GM04503 (cell line): Measurements from ENCODE around the gene CNTNAP2.

Experiments used
- DNase-seq: peaks from one replicate; pipeline ENCODE4 v3.0.0-alpha.2; 2012; ENCODE audit warnings: low read depth

CNTNAP2 gene

DNA sequence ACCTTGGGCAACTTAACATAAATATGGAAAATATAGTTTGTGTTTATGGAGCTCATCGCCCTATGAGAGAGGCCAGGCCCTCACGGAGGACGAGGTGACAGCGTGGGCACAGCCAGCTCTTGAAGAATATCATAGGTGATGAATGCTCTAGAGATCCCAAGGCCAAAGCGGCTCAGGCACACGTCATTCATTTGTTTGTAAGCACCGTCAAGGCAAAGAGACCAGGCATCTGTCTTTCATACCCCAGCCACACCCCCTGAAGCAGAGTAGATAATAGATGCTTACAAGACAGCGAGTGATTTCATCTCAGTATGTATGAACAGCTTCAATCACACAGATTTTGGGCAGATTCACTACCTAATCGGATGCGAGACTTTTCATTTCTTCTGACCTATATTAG lies 2231.9 kb downstream of the CNTNAP2 start:
- DNase-seq = no peak

DNA sequence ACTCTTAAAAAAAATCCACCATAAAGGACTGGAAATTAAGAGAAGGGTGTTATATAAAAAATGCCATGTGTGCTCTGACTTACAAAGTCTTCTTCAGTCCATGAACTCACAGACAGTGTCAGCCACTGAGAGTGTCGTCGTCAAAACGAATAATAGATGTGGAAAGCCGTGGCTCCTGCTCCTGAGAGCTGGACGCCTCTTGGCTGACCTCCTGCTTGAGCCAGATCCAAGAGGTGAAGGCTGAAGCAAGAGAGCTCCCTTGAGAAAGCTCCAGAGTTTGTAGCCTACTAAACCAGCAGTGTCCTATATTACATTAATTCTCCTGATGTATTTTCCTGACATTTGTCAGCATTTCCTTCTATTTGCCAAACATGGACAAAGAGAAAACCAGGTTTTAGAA lies 2239.7 kb downstream of the CNTNAP2 start:
- no peak for DNase-seq

DNA sequence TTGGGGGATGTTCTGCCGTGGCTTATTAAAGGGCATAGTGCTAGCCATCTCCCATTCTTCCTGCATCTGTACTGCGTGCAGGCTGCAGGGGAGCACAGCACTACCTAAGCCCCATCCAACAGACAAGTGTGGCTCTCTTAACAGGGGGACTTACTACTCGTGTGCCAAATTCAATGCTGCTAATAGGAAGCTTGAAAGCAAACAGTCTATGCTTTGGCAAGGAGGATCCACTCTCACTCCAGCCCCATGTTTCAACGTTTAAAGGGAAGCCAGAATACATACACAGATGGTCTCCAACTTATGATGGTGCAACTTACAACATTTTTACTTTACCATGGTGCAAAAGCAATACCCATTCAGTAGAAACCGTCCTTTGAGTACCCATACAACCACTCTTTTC lies 2245.9 kb downstream of the CNTNAP2 start:
- no peak for DNase-seq

DNA sequence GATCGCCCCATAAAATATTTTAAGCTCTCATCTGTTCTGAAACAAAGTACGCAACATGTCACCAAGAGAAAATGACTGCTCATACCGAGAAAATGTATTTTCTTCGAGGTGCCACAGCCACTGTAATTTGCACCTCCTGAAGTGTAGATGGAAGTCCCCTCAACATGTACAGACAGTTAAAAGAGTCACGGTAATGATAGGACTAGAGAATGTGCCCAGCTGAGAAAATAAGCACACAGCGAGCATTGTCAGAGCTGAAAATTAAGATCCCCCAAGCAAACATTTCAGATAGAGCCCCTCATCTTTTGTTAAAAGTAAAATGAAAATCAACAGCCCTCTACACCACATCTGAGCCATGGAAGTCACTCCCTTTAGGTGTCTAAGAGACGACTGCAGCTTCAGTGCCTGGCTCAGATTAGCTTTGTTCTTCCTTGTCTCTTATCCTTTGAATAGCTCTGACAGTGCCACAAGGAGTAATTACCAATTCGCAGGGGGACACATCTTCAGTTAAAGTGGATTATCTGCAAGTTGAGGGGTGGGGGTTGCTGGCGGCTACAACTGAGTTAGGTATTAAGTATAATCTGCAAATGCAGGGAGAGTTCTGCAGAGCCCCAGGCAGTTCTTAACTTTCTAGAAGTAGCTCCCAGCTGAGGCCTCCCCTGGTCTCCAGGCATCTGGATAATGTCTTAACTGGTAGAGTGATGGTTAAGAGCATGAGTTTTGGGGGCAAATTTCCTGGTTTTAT lies 2251.3 kb downstream of the CNTNAP2 start:
- no peak for DNase-seq

DNA sequence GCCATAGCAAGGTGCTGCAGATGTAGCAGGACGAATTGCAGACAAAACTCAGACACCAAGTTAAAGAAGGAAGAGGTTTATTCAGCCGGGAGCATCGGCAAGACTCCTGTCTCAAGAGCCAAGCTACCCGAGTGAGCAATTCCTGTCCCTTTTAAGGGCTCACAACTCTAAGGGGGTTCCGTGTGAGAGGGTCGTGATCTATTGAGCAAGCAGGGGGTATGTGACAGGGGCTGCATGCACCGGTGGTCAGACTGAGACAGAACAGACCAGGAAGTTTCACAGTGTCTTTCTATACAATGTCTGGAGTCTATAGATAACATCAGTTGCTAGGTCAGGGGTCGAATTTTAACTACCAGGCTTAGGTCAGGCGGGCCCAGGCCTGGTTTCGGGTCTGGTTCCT lies 2252.0 kb downstream of the CNTNAP2 start:
- DNase-seq = no peak

DNA sequence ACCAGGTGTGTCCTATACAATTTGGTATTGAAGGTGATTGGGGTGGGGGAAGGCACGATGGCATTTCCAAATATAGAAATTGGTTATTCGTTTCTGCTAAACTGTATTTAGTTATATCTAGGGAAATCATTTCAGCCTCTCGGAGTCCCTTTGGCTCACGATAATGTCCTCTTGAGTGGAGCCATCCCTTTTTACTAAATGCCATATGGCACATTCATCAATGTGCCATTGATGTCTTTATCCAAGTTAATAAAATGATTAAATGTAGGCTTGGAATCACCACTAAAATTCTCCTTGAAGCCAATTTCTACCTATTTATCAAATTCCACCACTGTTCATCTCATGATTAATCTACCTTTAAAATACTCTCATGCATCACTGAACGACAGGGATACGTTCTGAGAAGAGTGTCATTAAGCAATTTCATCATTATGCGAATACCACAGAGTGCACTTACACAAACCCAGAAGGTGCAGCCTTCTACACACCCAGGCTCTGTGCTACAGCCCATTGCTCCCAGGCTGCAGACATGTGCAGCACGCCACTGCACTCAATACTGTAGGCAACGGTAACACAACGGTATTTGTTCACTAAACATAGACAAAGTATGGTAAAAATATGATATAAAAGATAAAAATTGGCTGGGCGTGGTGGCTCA lies 2254.8 kb downstream of the CNTNAP2 start:
- DNase-seq = no peak

DNA sequence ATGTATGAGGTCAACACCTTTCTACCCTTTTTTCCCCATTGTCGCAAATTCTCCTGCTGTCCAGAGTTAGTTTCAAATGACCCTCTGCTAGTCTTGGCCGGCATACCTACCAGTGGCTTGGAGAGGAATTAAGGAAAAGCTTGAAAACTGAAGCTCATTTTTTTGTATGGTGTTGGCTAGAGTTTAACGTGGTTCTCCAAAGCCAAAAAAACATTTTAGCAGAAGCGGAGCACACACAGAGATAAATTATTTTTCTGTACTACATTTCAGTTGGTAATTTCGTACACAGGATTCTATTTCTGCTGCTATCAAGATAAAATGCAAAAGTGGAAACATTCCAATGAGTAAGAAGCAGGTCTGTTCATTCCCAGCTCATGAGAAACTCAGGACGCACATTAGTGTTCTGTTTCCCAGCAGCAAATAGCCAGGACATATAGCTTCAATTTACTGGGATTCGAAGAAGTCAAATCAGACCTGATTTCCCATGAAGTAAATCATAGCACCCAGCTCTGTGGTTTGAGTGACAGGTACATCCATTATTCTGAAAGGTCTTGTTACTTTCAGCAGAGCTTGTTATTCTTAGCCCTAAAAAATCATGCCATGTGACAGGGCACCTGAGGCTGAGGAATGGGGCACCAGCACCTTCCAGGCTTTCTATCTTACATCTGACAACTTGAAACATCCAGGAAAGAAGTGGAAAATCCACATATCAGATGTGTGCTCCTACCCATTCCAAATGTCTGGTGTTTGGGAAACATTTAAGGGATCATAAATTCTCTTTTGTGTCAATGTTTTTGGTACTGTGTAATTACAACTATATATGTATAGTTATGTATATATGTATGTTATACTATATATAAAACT lies 2258.0 kb downstream of the CNTNAP2 start:
- no peak for DNase-seq

DNA sequence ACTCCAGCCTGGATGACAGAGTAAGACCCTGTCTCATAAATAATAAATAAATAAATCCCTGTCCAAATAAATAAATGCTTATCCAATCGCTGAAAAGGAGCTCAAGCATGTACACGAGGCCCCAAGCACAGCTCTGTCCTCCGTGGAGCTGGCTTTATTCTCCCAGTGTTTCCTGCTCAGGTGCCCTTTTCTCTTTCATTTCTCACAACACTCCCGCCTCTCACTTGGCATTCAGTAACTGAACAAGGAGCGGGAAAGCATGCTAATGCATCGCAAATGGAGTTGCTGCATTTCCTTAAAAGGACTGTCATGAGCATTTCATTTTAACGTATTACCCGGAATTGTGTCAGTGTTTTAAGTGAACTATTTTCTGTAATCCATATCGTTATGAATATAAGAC lies 2263.1 kb downstream of the CNTNAP2 start:
- DNase-seq = no peak

DNA sequence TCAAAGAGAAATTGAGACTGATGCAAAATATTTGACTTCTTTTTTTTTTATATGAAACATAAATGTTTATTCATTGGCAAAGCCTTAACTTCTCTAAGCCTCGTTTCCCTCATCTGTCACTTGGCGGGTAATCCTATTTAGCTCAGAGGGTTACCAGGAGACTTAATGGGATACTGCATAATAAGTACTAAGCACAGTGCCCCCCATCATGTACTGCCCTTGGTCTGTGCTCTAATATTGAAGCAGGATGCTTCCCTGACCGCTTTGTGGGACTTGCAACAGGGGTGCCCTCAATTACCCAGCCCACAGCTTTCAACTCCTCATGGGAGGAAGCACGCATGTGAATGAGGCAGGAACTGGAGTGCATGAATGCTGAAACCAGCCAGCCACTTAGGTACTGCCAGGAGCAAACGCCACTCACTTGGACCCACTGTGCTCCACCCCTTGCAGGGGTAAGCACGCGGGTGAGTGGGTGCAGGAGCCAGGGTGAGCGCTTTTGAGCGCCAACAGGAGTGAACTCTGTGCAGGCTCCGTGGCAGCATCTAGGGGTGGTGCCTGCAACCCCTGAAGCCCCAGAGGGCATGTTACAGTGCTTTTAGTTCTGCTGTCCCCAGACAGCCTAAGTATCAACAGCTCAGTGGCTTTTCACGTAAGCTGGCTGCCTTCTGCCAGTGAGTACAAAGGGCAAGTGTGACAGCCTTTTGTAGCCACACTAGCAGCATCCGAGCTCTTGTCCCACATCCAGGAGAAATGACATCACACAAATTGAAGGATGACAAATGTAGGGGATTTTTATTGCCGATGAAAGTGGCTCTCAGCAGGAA lies 2264.2 kb downstream of the CNTNAP2 start:
- no peak for DNase-seq

DNA sequence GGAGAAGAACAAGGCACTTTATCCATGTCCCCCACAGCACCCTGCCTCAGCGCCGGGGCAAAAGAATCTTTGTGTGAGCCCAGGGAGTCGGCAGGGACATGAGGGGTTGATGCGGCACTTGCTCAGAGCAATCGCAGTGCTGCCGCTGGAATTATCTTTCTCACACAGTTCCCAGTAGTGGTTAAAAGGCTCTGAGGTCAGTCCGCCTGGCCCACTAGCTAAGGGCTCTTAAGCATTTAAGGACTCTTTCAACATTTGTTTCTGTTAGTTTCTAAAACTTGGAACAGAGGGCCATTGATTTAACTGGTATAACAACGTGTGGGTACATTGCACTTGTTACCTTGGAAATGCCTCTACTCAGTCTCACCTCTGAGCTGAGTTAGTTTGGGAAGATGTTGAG lies 2266.0 kb downstream of the CNTNAP2 start:
- no peak for DNase-seq

DNA sequence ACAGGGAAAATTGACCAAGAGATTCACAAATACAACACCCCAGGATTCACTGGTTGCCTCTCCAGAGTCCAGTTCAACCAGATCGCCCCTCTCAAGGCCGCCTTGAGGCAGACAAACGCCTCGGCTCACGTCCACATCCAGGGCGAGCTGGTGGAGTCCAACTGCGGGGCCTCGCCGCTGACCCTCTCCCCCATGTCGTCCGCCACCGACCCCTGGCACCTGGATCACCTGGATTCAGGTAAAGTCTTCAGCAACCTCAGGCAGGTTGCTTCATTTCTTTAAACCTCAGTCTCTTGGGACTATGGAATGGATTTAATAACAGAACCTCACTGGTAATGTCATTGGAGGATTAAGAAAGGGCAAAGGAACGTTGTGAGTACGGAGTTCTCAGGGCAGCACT lies 2267.1 kb downstream of the CNTNAP2 start:
- DNase-seq = no peak

DNA sequence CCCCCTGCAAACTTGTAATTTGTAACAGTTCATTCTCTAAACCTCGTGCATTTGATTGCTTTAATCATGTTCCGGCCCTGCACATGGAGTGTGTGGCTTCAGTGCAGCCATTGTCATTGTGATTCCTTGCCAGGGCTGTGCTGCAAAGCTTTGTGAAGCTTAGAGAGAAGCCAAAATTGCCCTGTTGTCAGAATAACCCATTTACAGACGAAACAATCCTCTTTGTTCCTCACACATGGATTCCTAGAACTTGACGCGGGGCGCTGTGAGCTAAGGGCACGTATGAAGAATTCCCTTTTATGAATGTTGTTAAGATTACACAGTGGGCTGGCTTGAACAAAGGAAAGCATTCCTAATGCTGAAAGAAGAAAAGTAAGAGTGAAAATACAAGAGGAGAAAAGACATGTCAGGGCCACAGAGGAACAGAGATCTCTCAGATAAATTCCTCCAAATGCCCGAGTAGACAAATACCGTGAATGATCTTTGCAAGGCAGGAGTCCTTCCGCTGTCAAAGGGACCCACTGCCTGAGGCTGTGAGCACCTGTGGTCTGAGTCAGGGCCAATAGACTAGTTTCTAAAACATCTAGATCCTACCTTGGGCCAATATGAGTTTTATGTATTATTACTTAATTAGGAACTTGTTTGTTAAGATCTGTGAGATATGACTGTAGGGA lies 2268.5 kb downstream of the CNTNAP2 start:
- DNase-seq = no peak

DNA sequence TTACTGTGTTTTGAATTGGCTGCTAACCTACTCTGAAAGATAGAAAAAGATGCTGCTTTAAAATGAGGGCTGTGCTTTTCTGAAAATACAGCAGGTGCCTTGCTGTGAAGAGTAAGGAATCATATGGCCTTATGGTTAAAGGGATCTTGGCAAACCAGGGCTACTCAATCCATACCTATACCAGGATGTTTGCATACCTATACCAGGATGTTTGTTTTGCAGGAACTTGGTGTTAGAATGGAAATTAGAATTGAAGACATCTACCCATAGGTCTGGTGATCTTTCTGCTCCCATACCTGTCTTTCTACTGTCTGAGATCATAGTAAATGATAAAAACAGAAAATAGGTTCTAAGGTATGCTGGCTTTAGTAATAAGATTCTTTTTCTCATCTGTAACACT lies 2273.8 kb downstream of the CNTNAP2 start:
- no peak for DNase-seq

DNA sequence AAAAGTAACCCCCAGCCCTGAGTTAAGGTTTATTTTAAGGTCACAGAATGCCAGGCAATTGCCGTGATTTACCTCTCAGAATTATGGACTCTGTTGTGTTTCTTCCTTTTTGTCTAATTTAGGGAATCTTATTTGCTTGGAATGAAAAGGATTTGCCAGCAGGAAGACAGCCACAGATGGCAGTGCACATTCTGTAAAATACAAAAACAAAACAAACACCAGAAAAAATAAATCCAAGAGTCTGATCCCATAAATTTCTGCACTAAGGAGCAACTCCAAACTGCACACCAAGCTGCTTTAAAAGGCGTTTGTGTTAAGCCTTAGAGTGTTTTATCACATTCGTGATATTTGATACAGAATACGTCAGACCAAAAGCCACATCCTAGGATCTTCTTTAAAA lies 2275.0 kb downstream of the CNTNAP2 start:
- DNase-seq = no peak

DNA sequence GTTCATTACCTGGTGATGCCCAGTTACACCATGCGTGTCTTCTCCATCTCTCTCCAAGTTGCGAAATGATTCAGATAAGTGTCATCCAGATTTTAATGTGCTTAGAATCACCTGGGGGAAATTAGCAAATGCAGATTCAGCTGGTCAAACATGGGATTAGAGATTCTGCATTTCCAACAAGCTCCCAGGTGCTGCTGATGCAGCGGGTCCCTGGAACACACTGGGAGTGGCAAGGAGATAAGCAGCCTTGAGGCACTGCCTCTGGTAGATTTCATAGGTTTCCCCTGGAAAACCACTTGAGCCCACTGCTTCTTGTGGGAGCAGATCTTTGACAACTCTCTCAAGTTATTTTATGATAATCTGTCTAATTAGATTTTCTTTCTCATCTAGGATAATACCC lies 2278.0 kb downstream of the CNTNAP2 start:
- no peak for DNase-seq

DNA sequence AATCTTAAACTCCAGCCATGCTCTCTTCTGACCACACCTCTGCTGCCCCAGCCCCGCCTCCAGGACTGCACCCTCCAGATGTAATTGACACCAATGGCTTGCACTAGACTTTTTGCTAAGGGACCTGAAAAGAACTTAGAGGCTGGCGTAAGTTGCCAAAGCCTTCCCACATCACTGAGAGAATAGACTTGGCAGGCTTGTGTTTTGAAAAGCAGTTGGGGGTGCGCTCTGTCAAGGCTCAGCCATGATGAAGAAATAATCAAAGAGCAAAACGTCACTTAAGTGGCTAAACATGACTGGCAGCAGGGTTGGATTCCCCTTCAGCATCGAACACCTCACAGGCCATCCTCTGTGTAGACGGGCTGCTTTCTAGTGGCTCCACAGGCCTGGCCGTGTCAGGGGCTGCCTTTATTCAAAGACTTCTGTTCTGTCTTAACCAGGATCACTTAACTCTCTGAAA lies 2278.8 kb downstream of the CNTNAP2 start:
- no peak for DNase-seq

DNA sequence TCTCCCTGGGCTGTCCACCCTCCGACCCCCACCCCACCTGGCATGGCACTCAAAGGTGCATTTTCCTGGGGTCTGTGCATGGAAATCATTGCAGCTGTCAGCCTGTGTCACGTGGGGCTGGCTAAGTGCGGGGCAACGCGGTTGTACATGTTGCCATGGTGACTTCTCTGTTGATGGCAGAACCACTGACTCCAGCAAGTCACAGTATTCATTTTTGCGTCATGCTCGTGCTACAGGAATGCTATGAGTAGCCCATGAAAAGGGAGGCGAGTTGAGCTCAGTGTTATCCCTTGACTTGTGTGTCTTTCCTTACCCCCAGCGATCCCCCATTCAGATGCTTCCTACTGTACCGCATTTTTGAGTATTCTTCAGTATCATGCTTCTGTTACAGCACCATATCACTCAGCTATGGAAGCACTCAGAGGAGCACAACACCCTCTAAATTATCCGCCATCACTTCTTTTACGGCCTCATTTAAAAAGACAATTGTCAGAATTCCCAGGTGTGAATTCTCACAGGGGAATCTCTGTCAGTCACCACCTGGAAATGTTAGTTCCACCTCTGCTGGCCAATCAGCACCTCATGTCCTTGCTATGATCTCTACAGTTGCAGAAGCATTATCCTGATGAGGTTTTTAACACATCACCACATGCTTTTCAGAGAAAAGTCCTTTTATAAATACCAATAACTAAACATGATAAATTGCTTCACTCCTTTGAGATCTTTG lies 2279.6 kb downstream of the CNTNAP2 start:
- no peak for DNase-seq

DNA sequence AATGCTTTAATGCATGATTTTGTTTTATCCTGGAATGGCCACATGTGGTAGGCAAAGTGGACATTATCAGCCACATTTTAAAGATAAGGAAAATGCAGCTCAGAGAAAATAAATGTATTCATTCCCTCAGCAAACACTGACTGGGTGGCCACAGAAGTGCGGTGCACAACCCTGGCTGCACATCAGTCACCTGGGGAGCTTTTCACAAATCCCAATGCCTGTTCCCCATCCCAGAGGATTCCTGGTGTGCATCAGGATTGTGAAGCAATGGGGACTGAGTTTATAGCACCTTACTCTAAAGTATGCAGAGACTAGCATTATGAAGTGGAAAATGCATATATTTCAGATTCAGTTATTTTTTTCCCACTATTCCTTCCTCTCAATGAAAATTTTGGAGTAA lies 2280.5 kb downstream of the CNTNAP2 start:
- DNase-seq = no peak

DNA sequence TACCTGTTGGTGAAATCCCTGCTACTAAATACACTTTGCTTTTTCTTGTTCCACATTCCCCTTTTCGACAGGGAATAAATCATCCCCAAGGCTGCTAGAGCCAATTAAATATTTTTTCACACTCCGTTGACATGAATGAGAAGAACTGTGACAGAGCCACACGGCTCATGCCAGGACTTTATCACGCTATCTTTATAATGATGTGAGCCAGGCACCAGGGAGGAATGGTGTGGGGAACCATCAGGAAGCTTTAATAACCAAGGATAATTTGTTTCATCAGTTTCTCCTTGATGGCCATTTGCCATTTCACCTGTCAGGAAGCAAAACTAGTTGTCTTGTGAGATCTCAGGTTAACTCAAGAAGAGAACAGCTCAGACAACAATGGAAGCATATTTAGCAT lies 2280.9 kb downstream of the CNTNAP2 start:
- DNase-seq = no peak

DNA sequence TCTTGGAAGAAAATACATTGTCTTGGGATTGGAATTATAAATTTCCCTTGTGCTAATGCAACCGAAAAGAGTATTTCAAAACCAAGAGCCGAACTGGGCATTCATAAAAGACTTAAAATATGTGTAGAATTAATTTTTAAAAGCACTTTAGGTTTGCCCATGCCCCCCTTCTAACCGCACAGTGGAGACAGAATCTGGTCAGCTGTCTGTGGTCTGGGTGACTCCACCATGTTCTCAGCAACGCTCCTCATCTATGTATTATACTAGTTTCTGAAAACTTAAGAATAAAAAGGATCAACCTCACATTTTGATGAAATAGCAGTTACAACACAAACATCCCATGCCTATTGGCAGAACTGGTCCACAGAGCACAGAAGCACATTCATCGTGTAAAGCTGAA lies 2281.4 kb downstream of the CNTNAP2 start:
- no peak for DNase-seq

DNA sequence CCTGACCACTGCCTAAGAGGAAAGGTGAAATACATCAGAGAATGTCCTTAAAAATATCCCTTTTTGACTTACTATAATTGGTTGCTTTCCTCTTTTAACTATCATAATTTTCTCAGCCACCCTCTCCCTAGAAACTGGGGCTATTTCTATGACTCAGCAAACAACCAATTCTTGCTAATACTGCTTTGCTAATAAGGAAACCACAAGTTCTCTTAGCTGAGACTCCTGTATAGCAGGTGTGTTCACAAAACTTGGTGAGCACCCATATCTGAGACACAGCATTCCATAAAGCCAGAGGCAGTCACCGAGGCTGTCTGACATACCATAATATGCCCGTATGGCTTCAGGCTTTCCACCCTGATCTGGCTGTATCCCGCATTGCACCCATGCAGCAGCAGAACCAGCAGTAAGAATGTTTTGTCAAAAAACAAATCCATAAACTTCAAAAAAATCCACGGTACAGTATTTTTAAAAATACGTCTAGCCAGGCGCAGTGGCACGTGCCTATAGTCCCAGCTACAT lies 2282.3 kb downstream of the CNTNAP2 start:
- DNase-seq = no peak
